Caco-2 (cell line): Measurements from ENCODE around the gene SP6. TPM values are rescaled to one million over a fixed set of nuclear protein-coding genes. Genes with fewer than 3 reads are reported as not detected.

ENCODE experiments used
- BruUV-seq: library from RNA; stranded (reverse); fragments of 400-500 nt; replicated peaks from 2 replicates; lab custom pipeline; 2021; lab: Mats Ljungman, UMichigan
- CTCF ChIA-PET: fragments of 300-600 bp; sonication (Branson Sonifier 250); formaldehyde crosslinking; loops from one replicate; lab custom pipeline; 2022; ENCODE audit warnings: antibody characterized with exemption; lab: Charles Lee
- POLR2A ChIA-PET: fragments of 300-600 bp; sonication (Branson Sonifier 250); formaldehyde crosslinking; loops from one replicate; lab custom pipeline; 2022; ENCODE audit warnings: antibody characterized with exemption; lab: Charles Lee
- DNase-seq, 2 experiments: peaks; one replicate each; pipeline versions ENCODE4 v3.0.0 to v3.0.0-alpha.2; 2020 to 2022
- H3K27me3 ChIP-seq: replicated peaks from 2 replicates; pipeline ENCODE4 v1.6.0; 2011; ENCODE audit warnings: low read length; ENCODE audit not compliant: control insufficient read depth, insufficient read depth
- H3K36me3 ChIP-seq: 2 replicates; pipeline ENCODE4 v1.5.1; 2011; ENCODE audit warnings: low read length; ENCODE audit not compliant: control insufficient read depth, insufficient read depth
- H3K4me1 ChIP-seq: fragments of 250-450 bp; sonication (Bioruptor Pico); 2 replicates; pipeline ENCODE4 v1.5.1; 2020; ENCODE audit warnings: mild to moderate bottlenecking
- H3K4me3 ChIP-seq: 2 replicates; pipeline ENCODE4 v1.5.1; 2011; ENCODE audit warnings: low read depth, mild to moderate bottlenecking, control low read depth, low read length
- H3K9me3 ChIP-seq: fragments of 250-450 bp; sonication (Bioruptor Pico); 2 replicates; pipeline ENCODE4 v1.5.1; 2020; ENCODE audit warnings: mild to moderate bottlenecking, moderate library complexity
- H3K27ac Mint-ChIP-seq: one replicate; pipeline ENCODE4 v1.8.0; 2022; ENCODE audit warnings: mixed read lengths; ENCODE audit not compliant: unreplicated experiment
- H3K27me3 Mint-ChIP-seq: one replicate; pipeline ENCODE4 v1.8.0; 2022; ENCODE audit warnings: mixed read lengths; ENCODE audit not compliant: insufficient read depth, unreplicated experiment
- H3K36me3 Mint-ChIP-seq: one replicate; pipeline ENCODE4 v1.8.0; 2022; ENCODE audit warnings: mild to moderate bottlenecking, mixed read lengths; ENCODE audit not compliant: insufficient read depth, unreplicated experiment
- H3K4me1 Mint-ChIP-seq: one replicate; pipeline ENCODE4 v1.8.0; 2022; ENCODE audit warnings: low read depth, mixed read lengths; ENCODE audit not compliant: unreplicated experiment
- H3K4me3 Mint-ChIP-seq: one replicate; pipeline ENCODE4 v1.8.0; 2022; ENCODE audit warnings: mild to moderate bottlenecking, moderate library complexity, mixed read lengths; ENCODE audit not compliant: unreplicated experiment
- H3K9me3 Mint-ChIP-seq: one replicate; pipeline ENCODE4 v1.8.0; 2022; ENCODE audit warnings: mixed read lengths; ENCODE audit not compliant: unreplicated experiment
- intact Hi-C: fragments of 100-400 bp; cut with micrococcal nuclease; formaldehyde crosslinking; loops from one replicate; pipeline ENCODE4 v1.10.0; 2022; ENCODE audit not compliant: unreplicated experiment
- total RNA-seq: library from RNA; stranded (reverse); gene quantifications from 2 replicates; pipeline ENCODE4 v1.2.3, GENCODE V29; 2022
- TF ChIP-seq, protein P1 (sequence below), 2 experiments: fragments of 200-600 bp in 1 of 2; IDR thresholded peaks; 1 replicate in 1 of 2; 2 replicates in 1 of 2; pipeline versions ENCODE4 v1.5.1 to v1.8.0; 2011 to 2022; ENCODE audit warnings: antibody characterized with exemption in 1 of 2, control low read depth in 1 of 2, inconsistent platforms in 1 of 2, low read depth in 1 of 2, low read length in 1 of 2, mild to moderate bottlenecking in 1 of 2, moderate library complexity in 1 of 2; ENCODE audit not compliant: insufficient read depth in 1 of 2, severe bottlenecking in 1 of 2, unreplicated experiment in 1 of 2

SP6 gene
- total RNA-seq, 1 experiment from 2014 or later = 25.0 TPM

- no peaks in the 10 kb centered on the region for H3K27me3 ChIP-seq
- Mint-ChIP-seq H3K27ac (no peak overlapping the region), H3K9me3 (no peaks in the 10 kb centered on the region), H3K27me3 (peaks cover 3% of the 10 kb centered on the region), H3K4me1 (peaks cover 7% of the 10 kb centered on the region), H3K36me3 (no peaks in the 10 kb centered on the region), H3K4me3 (no peak overlapping the region)
- no peaks in the 10 kb centered on the region for H3K36me3 ChIP-seq
- no peak for DNase-seq
- CTCF ChIA-PET = interaction anchor here (0.9 to 2.2 kb wide), 3 partner anchors 17 to 29 kb away, joined by 3 to 11 read pairs (median 7); partner anchors contain the start of gene SCRN2
- peaks cover 6% of the 10 kb centered on the region; the same call in 1 of the 2 replicates for H3K9me3 ChIP-seq
- intact Hi-C loops = loop anchor here (1.0 kb wide), 1 partner anchor 9 kb away; the partner anchor contains the start of gene SP6
- POLR2A ChIA-PET = no interaction called here
- peaks cover 19% of the 10 kb centered on the region for H3K4me1 ChIP-seq
- no peak overlapping the region for H3K4me3 ChIP-seq
- no TSS peak for BruUV-seq
- TF ChIP-seq, protein P1, sequence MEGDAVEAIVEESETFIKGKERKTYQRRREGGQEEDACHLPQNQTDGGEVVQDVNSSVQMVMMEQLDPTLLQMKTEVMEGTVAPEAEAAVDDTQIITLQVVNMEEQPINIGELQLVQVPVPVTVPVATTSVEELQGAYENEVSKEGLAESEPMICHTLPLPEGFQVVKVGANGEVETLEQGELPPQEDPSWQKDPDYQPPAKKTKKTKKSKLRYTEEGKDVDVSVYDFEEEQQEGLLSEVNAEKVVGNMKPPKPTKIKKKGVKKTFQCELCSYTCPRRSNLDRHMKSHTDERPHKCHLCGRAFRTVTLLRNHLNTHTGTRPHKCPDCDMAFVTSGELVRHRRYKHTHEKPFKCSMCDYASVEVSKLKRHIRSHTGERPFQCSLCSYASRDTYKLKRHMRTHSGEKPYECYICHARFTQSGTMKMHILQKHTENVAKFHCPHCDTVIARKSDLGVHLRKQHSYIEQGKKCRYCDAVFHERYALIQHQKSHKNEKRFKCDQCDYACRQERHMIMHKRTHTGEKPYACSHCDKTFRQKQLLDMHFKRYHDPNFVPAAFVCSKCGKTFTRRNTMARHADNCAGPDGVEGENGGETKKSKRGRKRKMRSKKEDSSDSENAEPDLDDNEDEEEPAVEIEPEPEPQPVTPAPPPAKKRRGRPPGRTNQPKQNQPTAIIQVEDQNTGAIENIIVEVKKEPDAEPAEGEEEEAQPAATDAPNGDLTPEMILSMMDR (IDR thresholded peaks at IDR 0.05; ENCODE audit: insufficient read depth in 1 of 2, low read depth in 1 of 2, low read length in 1 of 2, severe bottlenecking in 1 of 2, unreplicated experiment in 1 of 2) = no peak
These were observed 9.4 kb upstream of the SP6 start for GRCh38 chr17:47860386-47860785.

DNA sequence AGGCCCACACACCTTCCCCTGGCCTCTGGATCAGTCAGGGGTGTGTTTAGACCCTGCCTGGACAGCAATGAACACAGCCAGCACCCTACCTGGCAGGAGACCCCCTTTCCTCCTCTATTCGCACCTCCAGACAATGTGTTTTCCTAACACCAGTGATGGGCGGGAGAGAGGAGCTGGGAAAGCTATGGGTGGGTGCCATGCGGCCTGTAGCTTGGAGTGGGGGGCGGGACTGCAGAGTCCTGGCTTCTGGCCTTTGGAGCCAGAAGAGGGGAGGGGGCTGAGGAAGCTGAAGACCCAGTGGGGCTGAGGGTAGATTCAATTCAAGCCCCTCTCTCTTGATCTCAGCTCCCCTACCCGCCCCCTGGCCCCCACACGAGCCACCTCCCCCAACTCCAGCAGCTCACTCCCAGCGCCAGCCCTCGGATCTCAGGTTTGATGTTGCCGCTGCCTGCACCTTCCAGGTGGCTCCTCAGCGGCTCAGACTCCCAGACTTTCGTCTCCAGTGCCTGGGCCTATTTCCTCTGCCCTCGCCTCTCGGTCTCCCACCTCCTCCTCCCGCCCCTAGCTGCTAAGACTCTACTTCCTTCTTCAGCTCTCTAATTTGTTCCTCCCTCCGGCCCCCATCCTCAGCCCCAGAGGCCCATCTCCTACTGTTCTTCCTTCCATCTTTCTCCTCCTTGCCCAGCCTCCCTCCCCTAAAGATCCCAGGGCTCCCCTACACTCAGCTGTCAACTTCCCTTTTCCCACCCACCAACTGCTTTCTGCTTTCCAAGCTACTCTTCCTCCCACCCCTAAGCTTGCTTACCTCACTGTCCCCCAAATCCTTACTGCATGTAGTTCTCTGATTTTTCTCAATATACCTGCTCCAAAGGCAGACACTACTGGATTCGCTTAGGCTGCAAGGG lies 6.8 kb upstream of the SP6 start:
- peaks cover 12% of the 10 kb centered on the region for H3K27me3 Mint-ChIP-seq
- Histone ChIP-seq H3K9me3 (peaks cover under 1% of the 10 kb centered on the region; the same call in 1 of the 2 replicates), H3K4me3 (no peak overlapping the region), H3K36me3 (no peaks in the 10 kb centered on the region), H3K4me1 (peaks cover 5% of the 10 kb centered on the region), H3K27me3 (no peaks in the 10 kb centered on the region)
- no peaks in the 10 kb centered on the region for H3K9me3 Mint-ChIP-seq
- no peak overlapping the region for H3K4me3 Mint-ChIP-seq
- POLR2A ChIA-PET = interaction anchor here (0.6 to 1.2 kb wide), 3 partner anchors 27 to 69 kb away, joined by 3 to 11 read pairs (median 5); no protein-coding TSS in a partner anchor
- CTCF ChIA-PET = interaction anchor here (0.6 to 2.2 kb wide), 4 partner anchors 10 to 161 kb away, joined by 3 to 10 read pairs (median 5); partner anchors contain the start of gene SCRN2
- no peak for DNase-seq
- no peak overlapping the region for H3K27ac Mint-ChIP-seq
- no TSS peak for BruUV-seq
- intact Hi-C loops = no loop called here
- TF ChIP-seq, protein P1 (IDR thresholded peaks at IDR 0.05; ENCODE audit: insufficient read depth in 1 of 2, low read depth in 1 of 2, low read length in 1 of 2, severe bottlenecking in 1 of 2, unreplicated experiment in 1 of 2) = no peak
- H3K4me1 Mint-ChIP-seq = no peaks in the 10 kb centered on the region
- H3K36me3 Mint-ChIP-seq = no peaks in the 10 kb centered on the region

- Mint-ChIP-seq H3K27me3 (peaks cover 12% of the 10 kb centered on the region), H3K4me1 (peaks cover 6% of the 10 kb centered on the region), H3K4me3 (no peak overlapping the region), H3K9me3 (no peaks in the 10 kb centered on the region), H3K36me3 (no peaks in the 10 kb centered on the region), H3K27ac (no peak overlapping the region)
- ChIA-PET POLR2A (interaction anchor here (1.2 kb wide), 1 partner anchor 28 kb away, joined by 5 read pairs; no protein-coding TSS in a partner anchor), CTCF (interaction anchor here (0.7 to 2.2 kb wide), 2 partner anchors 9 to 13 kb away, joined by 3 to 10 read pairs; no protein-coding TSS in a partner anchor)
- H3K27me3 ChIP-seq = no peaks in the 10 kb centered on the region
- TF ChIP-seq, protein P1 (IDR thresholded peaks at IDR 0.05; ENCODE audit: insufficient read depth in 1 of 2, low read depth in 1 of 2, low read length in 1 of 2, severe bottlenecking in 1 of 2, unreplicated experiment in 1 of 2) = no peak
- no peak overlapping the region for H3K4me3 ChIP-seq
- DNase-seq = no peak
- no peaks in the 10 kb centered on the region for H3K9me3 ChIP-seq
- peaks cover 2% of the 10 kb centered on the region; the same call in 1 of the 2 replicates for H3K4me1 ChIP-seq
- no peaks in the 10 kb centered on the region for H3K36me3 ChIP-seq
- no TSS peak for BruUV-seq
- intact Hi-C loops = no loop called here
These were observed 5.9 kb upstream of the SP6 start for GRCh38 chr17:47856830-47857229.
